Measurements from ENCODE around the gene CCDC197.

The CCDC197 gene

DNA sequence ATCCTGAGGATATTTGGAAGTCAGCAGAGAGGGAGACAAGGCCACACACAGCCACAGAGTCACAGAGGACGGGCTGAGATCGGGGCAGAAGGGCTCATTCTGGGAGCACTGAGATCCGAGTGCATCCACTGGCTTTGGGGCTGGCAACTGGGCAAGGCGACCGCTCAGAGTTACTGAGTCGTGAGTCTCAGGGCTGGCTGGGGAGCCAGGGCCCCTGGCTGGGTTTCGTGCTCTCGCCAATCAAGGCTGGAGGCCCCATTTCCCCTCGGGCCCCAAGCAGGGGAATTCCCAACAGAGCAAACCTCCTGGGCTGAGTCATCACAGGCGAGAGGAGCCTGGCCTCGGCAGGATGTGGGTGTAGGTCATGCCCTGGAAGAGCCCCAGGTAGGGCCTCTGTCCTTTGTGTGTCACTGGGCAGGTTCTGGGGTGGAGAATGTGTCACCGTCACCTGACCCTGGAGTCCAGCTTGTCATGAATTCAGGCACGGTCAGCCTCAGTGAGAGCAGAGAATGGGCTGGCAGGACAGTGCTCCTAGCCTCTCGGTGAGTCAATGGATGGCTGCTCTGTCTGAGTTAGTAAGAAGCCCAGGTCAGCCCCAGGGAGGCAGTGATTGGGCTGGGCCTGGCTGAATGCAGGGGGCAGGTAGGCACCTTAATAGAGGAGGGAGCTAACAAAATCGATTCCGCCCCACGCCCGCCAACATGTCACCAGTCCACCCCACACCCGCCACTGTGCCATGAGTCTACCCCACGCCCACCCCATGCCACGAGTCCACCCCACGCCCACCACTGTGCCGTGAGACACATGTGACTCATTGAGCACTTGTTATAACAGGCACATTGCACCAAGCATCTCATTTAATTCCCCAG is 37.6 kb upstream of the CCDC197 start (continued):
- TF ChIP-seq ZNF548 (tag by site-specific recombination; IDR thresholded peaks at IDR 0.05) (no peak), YY1 (tag by site-specific recombination; IDR thresholded peaks at IDR 0.05) (no peak), TCF7L2 (IDR thresholded peaks at IDR 0.05; ENCODE audit: borderline replicate concordance, low read depth, low read length) (no peak), ZNF785 (tag by site-specific recombination; IDR thresholded peaks at IDR 0.05) (no peak), SCRT1 (tag by site-specific recombination; IDR thresholded peaks at IDR 0.05; ENCODE audit: borderline replicate concordance) (no peak), ELK4 (IDR thresholded peaks at IDR 0.05; ENCODE audit: borderline replicate concordance, low read depth, low read length) (no peak), GFI1B (tag by site-specific recombination; IDR thresholded peaks at IDR 0.05) (peak; percentile 49; the same call in 1 of the 2 replicates), MYNN (tag by site-specific recombination; IDR thresholded peaks at IDR 0.05; ENCODE audit: borderline replicate concordance) (no peak), ZNF792 (tag by site-specific recombination; IDR thresholded peaks at IDR 0.05) (no peak), HOXC10 (CRISPR knock-in tag; IDR thresholded peaks at IDR 0.05) (no peak), ZNF626 (tag by site-specific recombination; IDR thresholded peaks at IDR 0.05) (no peak), MEIS1 (CRISPR knock-in tag; IDR thresholded peaks at IDR 0.05; ENCODE audit: borderline replicate concordance) (no peak), ZNF146 (tag by site-specific recombination; IDR thresholded peaks at IDR 0.05) (no peak), ZNF169 (tag by site-specific recombination; IDR thresholded peaks at IDR 0.05) (no peak), ZNF155 (tag by site-specific recombination; IDR thresholded peaks at IDR 0.05) (no peak), ZFP41 (tag by site-specific recombination; IDR thresholded peaks at IDR 0.05; ENCODE audit: borderline replicate concordance) (no peak), ZBTB17 (tag by site-specific recombination; IDR thresholded peaks at IDR 0.05) (peak; percentile 30; the same call in 1 of the 2 replicates), ZBTB6 (tag by site-specific recombination; IDR thresholded peaks at IDR 0.05) (no peak), HOXD13 (CRISPR knock-in tag; IDR thresholded peaks at IDR 0.05; ENCODE audit: borderline replicate concordance) (no peak), ZNF664 (tag by site-specific recombination; IDR thresholded peaks at IDR 0.05) (peak; percentile 95), ZNF530 (tag by site-specific recombination; IDR thresholded peaks at IDR 0.05; ENCODE audit: low read depth) (no peak), ZNF558 (tag by site-specific recombination; IDR thresholded peaks at IDR 0.05) (no peak), KLF7 (tag by site-specific recombination; IDR thresholded peaks at IDR 0.05; ENCODE audit: borderline replicate concordance) (no peak), ZNF335 (tag by site-specific recombination; conservative IDR thresholded peaks at IDR 0.05) (peak; percentile 53)
- TF ChIP-seq, protein P1, sequence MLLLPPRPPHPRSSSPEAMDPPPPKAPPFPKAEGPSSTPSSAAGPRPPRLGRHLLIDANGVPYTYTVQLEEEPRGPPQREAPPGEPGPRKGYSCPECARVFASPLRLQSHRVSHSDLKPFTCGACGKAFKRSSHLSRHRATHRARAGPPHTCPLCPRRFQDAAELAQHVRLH (tag by site-specific recombination; IDR thresholded peaks at IDR 0.05) = no peak
- TF ChIP-seq, protein P2, sequence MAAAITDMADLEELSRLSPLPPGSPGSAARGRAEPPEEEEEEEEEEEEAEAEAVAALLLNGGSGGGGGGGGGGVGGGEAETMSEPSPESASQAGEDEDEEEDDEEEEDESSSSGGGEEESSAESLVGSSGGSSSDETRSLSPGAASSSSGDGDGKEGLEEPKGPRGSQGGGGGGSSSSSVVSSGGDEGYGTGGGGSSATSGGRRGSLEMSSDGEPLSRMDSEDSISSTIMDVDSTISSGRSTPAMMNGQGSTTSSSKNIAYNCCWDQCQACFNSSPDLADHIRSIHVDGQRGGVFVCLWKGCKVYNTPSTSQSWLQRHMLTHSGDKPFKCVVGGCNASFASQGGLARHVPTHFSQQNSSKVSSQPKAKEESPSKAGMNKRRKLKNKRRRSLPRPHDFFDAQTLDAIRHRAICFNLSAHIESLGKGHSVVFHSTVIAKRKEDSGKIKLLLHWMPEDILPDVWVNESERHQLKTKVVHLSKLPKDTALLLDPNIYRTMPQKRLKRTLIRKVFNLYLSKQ (tag by site-specific recombination; IDR thresholded peaks at IDR 0.05; ENCODE audit: borderline replicate concordance) = no peak
- TF ChIP-seq, protein P3, sequence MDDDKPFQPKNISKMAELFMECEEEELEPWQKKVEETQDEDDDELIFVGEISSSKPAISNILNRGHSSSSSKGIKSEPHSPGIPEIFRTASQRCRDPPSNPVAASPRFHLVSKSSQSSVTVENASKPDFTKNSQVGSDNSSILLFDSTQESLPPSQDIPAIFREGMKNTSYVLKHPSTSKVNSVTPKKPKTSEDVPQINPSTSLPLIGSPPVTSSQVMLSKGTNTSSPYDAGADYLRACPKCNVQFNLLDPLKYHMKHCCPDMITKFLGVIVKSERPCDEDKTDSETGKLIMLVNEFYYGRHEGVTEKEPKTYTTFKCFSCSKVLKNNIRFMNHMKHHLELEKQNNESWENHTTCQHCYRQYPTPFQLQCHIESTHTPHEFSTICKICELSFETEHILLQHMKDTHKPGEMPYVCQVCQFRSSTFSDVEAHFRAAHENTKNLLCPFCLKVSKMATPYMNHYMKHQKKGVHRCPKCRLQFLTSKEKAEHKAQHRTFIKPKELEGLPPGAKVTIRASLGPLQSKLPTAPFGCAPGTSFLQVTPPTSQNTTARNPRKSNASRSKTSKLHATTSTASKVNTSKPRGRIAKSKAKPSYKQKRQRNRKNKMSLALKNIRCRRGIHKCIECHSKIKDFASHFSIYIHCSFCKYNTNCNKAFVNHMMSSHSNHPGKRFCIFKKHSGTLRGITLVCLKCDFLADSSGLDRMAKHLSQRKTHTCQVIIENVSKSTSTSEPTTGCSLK (tag by site-specific recombination; IDR thresholded peaks at IDR 0.05) = no peak
- TF ChIP-seq, protein P4, sequence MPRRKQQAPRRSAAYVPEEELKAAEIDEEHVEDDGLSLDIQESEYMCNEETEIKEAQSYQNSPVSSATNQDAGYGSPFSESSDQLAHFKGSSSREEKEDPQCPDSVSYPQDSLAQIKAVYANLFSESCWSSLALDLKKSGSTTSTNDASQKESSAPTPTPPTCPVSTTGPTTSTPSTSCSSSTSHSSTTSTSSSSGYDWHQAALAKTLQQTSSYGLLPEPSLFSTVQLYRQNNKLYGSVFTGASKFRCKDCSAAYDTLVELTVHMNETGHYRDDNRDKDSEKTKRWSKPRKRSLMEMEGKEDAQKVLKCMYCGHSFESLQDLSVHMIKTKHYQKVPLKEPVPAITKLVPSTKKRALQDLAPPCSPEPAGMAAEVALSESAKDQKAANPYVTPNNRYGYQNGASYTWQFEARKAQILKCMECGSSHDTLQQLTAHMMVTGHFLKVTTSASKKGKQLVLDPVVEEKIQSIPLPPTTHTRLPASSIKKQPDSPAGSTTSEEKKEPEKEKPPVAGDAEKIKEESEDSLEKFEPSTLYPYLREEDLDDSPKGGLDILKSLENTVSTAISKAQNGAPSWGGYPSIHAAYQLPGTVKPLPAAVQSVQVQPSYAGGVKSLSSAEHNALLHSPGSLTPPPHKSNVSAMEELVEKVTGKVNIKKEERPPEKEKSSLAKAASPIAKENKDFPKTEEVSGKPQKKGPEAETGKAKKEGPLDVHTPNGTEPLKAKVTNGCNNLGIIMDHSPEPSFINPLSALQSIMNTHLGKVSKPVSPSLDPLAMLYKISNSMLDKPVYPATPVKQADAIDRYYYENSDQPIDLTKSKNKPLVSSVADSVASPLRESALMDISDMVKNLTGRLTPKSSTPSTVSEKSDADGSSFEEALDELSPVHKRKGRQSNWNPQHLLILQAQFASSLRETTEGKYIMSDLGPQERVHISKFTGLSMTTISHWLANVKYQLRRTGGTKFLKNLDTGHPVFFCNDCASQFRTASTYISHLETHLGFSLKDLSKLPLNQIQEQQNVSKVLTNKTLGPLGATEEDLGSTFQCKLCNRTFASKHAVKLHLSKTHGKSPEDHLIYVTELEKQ (tag by site-specific recombination; IDR thresholded peaks at IDR 0.05; ENCODE audit: borderline replicate concordance) = no peak; the same call in 1 of the 2 replicates
